OCI-LY1 (cell line): Measurements from ENCODE around the gene IKZF3.

Experiments used
- H2AFZ ChIP-seq: fragments of 200-600 bp; sonication (generic), shearing (Covaris generic); 2 replicates; pipeline ENCODE4 v1.6.0; 2014; ENCODE audit warnings: antibody characterized with exemption, mild to moderate bottlenecking, low read length
- H3F3A ChIP-seq: fragments of 200-600 bp; sonication (generic), shearing (Covaris generic); 2 replicates; pipeline ENCODE4 v1.6.0; 2014; ENCODE audit warnings: mild to moderate bottlenecking, antibody characterized with exemption, low read length, moderate library complexity; ENCODE audit not compliant: insufficient read depth
- H3K27ac ChIP-seq: fragments of 200-600 bp; sonication (generic); 2 replicates; pipeline ENCODE4 v1.5.1; 2014; ENCODE audit warnings: low read length, mixed run types, mild to moderate bottlenecking, low read depth; ENCODE audit not compliant: poor library complexity, severe bottlenecking
- H3K27me3 ChIP-seq: fragments of 200-600 bp; sonication (generic); 2 replicates; pipeline ENCODE4 v1.6.0; 2014; ENCODE audit warnings: antibody characterized with exemption, mild to moderate bottlenecking, low read length, moderate library complexity; ENCODE audit not compliant: insufficient read depth
- H3K36me3 ChIP-seq: fragments of 200-600 bp; sonication (generic); 2 replicates; pipeline ENCODE4 v1.6.1; 2014; ENCODE audit warnings: mild to moderate bottlenecking, antibody characterized with exemption, low read length, moderate library complexity, mixed read lengths; ENCODE audit not compliant: insufficient read depth
- H3K4me1 ChIP-seq: fragments of 200-600 bp; sonication (generic); 2 replicates; pipeline ENCODE4 v1.5.1; 2014; ENCODE audit warnings: mild to moderate bottlenecking, low read length, moderate library complexity; ENCODE audit not compliant: insufficient read depth, severe bottlenecking
- H3K4me2 ChIP-seq: fragments of 200-600 bp; sonication (generic), shearing (Covaris generic); 2 replicates; pipeline ENCODE4 v1.6.1; 2014; ENCODE audit warnings: low read length
- H3K4me3 ChIP-seq: fragments of 200-600 bp; sonication (generic); 2 replicates; pipeline ENCODE4 v1.5.1; 2014; ENCODE audit warnings: low read length, low read depth, mild to moderate bottlenecking, mixed read lengths; ENCODE audit not compliant: poor library complexity, severe bottlenecking
- H3K79me2 ChIP-seq: fragments of 200-600 bp; shearing (Covaris generic); 2 replicates; pipeline ENCODE4 v1.6.1; 2016; ENCODE audit warnings: mixed run types, low read length, mixed read lengths; ENCODE audit not compliant: insufficient read depth
- H3K9ac ChIP-seq: fragments of 200-600 bp; sonication (generic), shearing (Covaris generic); 2 replicates; pipeline ENCODE4 v1.6.1; 2014; ENCODE audit warnings: mild to moderate bottlenecking, low read length, mixed read lengths
- H3K9me2 ChIP-seq: fragments of 200-600 bp; sonication (generic), shearing (Covaris generic); 2 replicates; pipeline ENCODE4 v1.6.1; 2014; ENCODE audit warnings: low read depth, mild to moderate bottlenecking, low read length, mixed read lengths
- H3K9me3 ChIP-seq: fragments of 200-600 bp; shearing (Covaris generic); 2 replicates; pipeline ENCODE4 v1.6.1; 2014; ENCODE audit warnings: low read length, mixed read lengths
- H4K20me1 ChIP-seq: fragments of 200-600 bp; sonication (generic), shearing (Covaris generic); 2 replicates; pipeline ENCODE4 v1.6.0; 2016; ENCODE audit warnings: mild to moderate bottlenecking, low read length; ENCODE audit not compliant: insufficient read depth
- CTCF ChIP-seq: fragments of 200-600 bp; sonication (generic), shearing (Covaris generic); IDR thresholded peaks from 2 replicates; pipeline ENCODE4 v1.5.1; 2017; ENCODE audit warnings: mild to moderate bottlenecking, antibody characterized with exemption, low read length, moderate library complexity, mixed read lengths
- EZH2 ChIP-seq: fragments of 200-600 bp; sonication (generic), shearing (Covaris generic); IDR thresholded peaks from 2 replicates; pipeline ENCODE4 v1.8.0; 2017; ENCODE audit warnings: borderline replicate concordance, mixed run types, mild to moderate bottlenecking, antibody characterized with exemption, low read length, moderate library complexity, mixed read lengths

IKZF3 gene

GRCh38 chr17:39846205-39846604, 17.9 kb downstream of the IKZF3 start:
- H3K79me2 ChIP-seq, result peaks cover 91% of the 10 kb centered on the region
- peaks cover 82% of the 10 kb centered on the region for H3K36me3 ChIP-seq
- TF ChIP-seq CTCF (no peak), EZH2 (no peak)
- H3K27ac ChIP-seq, result no peak overlapping the region
- no peaks in the 10 kb centered on the region for H3K9me2 ChIP-seq
- no peak overlapping the region for H2AFZ ChIP-seq
- H3F3A ChIP-seq, result no peaks in the 10 kb centered on the region
- H4K20me1 ChIP-seq, result no peaks in the 10 kb centered on the region
- H3K9me3 ChIP-seq, result no peaks in the 10 kb centered on the region
- no peak overlapping the region for H3K4me3 ChIP-seq
- peaks cover 72% of the 10 kb centered on the region for H3K4me1 ChIP-seq
- H3K4me2 ChIP-seq, result no peak overlapping the region
- no peaks in the 10 kb centered on the region for H3K27me3 ChIP-seq
- no peak overlapping the region for H3K9ac ChIP-seq

- H2AFZ ChIP-seq, result no peak overlapping the region
- no peaks in the 10 kb centered on the region for H3K9me2 ChIP-seq
- H3K27ac ChIP-seq, result peak overlapping the region; percentile 11
- peaks cover 72% of the 10 kb centered on the region for H3K4me1 ChIP-seq
- no peak overlapping the region for H3K4me3 ChIP-seq
- no peak overlapping the region for H3K4me2 ChIP-seq
- H3K27me3 ChIP-seq, result no peaks in the 10 kb centered on the region
- no peaks in the 10 kb centered on the region for H4K20me1 ChIP-seq
- peaks cover 88% of the 10 kb centered on the region for H3K36me3 ChIP-seq
- TF ChIP-seq CTCF (no peak), EZH2 (no peak)
- no peaks in the 10 kb centered on the region for H3F3A ChIP-seq
- H3K9me3 ChIP-seq, result no peaks in the 10 kb centered on the region
- H3K9ac ChIP-seq, result no peak overlapping the region
- peaks cover 96% of the 10 kb centered on the region for H3K79me2 ChIP-seq
Measured at GRCh38 chr17:39845052-39845846, 18.9 kb downstream of the IKZF3 start.

- H4K20me1 ChIP-seq, result no peaks in the 10 kb centered on the region
- peaks cover 18% of the 10 kb centered on the region for H3K9me3 ChIP-seq
- H3K27me3 ChIP-seq, result no peaks in the 10 kb centered on the region
- H3K4me1 ChIP-seq, result peaks cover 35% of the 10 kb centered on the region
- TF ChIP-seq EZH2 (no peak), CTCF (no peak)
- H3F3A ChIP-seq, result no peaks in the 10 kb centered on the region
- H3K9ac ChIP-seq, result no peak overlapping the region
- no peak overlapping the region for H3K27ac ChIP-seq
- no peak overlapping the region for H3K4me3 ChIP-seq
- H3K9me2 ChIP-seq, result no peaks in the 10 kb centered on the region
- H2AFZ ChIP-seq, result no peak overlapping the region
- no peak overlapping the region for H3K4me2 ChIP-seq
- H3K79me2 ChIP-seq, result peaks cover 97% of the 10 kb centered on the region
- peaks cover 98% of the 10 kb centered on the region for H3K36me3 ChIP-seq
Measured at GRCh38 chr17:39841134-39841683, 22.9 kb downstream of the IKZF3 start.
